GM12891 (cell line): ENCODE data around the gene OSCAR.

Source experiments
- DNase-seq: peaks from one replicate; pipeline ENCODE4 v3.0.0; 2011; ENCODE audit warnings: low spot score; ENCODE audit not compliant: insufficient read length
- FAIRE-seq: peaks from 2 replicates; lab custom pipeline; 2011; peaks lifted over from hg19 to GRCh38; lab: Jason Lieb, UNC
- PAX5 ChIP-seq: IDR thresholded peaks from 2 replicates; pipeline ENCODE4 v1.6.1; 2011; ENCODE audit warnings: low read length, moderate library complexity, mild to moderate bottlenecking; ENCODE audit not compliant: insufficient read depth, severe bottlenecking
- POLR2A ChIP-seq: IDR thresholded peaks from 2 replicates; pipeline ENCODE4 v1.6.1; 2011; ENCODE audit warnings: low read depth, low read length, control low read depth
- POLR2AphosphoS5 ChIP-seq: IDR thresholded peaks from 2 replicates; pipeline ENCODE4 v1.6.1; 2011; ENCODE audit warnings: low read depth, low read length, control low read depth
- POU2F2 ChIP-seq: IDR thresholded peaks from 2 replicates; pipeline ENCODE4 v1.6.1; 2011; ENCODE audit warnings: low read depth, mild to moderate bottlenecking, control low read depth, low read length, moderate library complexity
- SPI1 ChIP-seq: IDR thresholded peaks from 2 replicates; pipeline ENCODE4 v1.6.1; 2011; ENCODE audit warnings: low read depth, low read length, control low read depth
- TAF1 ChIP-seq: IDR thresholded peaks from 2 replicates; pipeline ENCODE4 v1.6.1; 2011; ENCODE audit warnings: low read depth, low read length, control low read depth

The OSCAR gene

GRCh38 chr19:54095136-54095858 lies 5.3 kb downstream of the OSCAR start:
- DNase-seq (no peak), FAIRE-seq (no peak)
- TF ChIP-seq PAX5 = no peak
- no peak for TF ChIP-seq POLR2AphosphoS5
- TF ChIP-seq POLR2A = no peak
- no peak for TF ChIP-seq SPI1
- no peak for TF ChIP-seq TAF1
- no peak for TF ChIP-seq POU2F2

GRCh38 chr19:54094426-54095000 lies 6.1 kb downstream of the OSCAR start:
- no peak for DNase-seq
- FAIRE-seq = no peak
- no peak for TF ChIP-seq POLR2AphosphoS5

GRCh38 chr19:54084410-54084809 lies 16.2 kb downstream of the OSCAR start:
- no peak for TF ChIP-seq PAX5
- no peak for TF ChIP-seq POLR2AphosphoS5
- no peak for TF ChIP-seq TAF1
- DNase-seq (no peak), FAIRE-seq (no peak)

GRCh38 chr19:54081032-54081431 lies 19.6 kb downstream of the OSCAR start, which contains the start of gene TARM1:
Gene TARM1, minus strand, starts transcription at chr19:54081365. Its CDS starts 25 bp downstream, at chr19:54081340.
- FAIRE-seq = no peak
- TF ChIP-seq POLR2A (no peak), POU2F2 (no peak), PAX5 (no peak), POLR2AphosphoS5 (no peak), TAF1 (no peak), SPI1 (no peak)
- no peak for DNase-seq

- FAIRE-seq (no peak), DNase-seq (no peak)
- no peak for TF ChIP-seq SPI1
- TF ChIP-seq POU2F2 = no peak
- no peak for TF ChIP-seq POLR2A
- no peak for TF ChIP-seq TAF1
- TF ChIP-seq PAX5 = no peak
- no peak for TF ChIP-seq POLR2AphosphoS5
These were observed 23.3 kb downstream of the OSCAR start for GRCh38 chr19:54077334-54077733.

- FAIRE-seq (no peak), DNase-seq (no peak)
- TF ChIP-seq PAX5 = no peak
- TF ChIP-seq POLR2A = no peak
- TF ChIP-seq POLR2AphosphoS5 = no peak
- no peak for TF ChIP-seq SPI1
- no peak for TF ChIP-seq POU2F2
- no peak for TF ChIP-seq TAF1
These were observed 25.8 kb downstream of the OSCAR start for GRCh38 chr19:54074851-54075250.

GRCh38 chr19:54073829-54074228 lies 26.8 kb downstream of the OSCAR start:
- no peak for TF ChIP-seq POU2F2
- no peak for TF ChIP-seq SPI1
- TF ChIP-seq POLR2A = no peak
- TF ChIP-seq PAX5 = no peak
- no peak for TF ChIP-seq POLR2AphosphoS5
- no peak for TF ChIP-seq TAF1
- no peak for DNase-seq
- no peak for FAIRE-seq

- no peak for DNase-seq
- no peak for FAIRE-seq
These were observed 31.1 kb downstream of the OSCAR start for GRCh38 chr19:54069470-54069869.

GRCh38 chr19:54063350-54064116 lies 37.1 kb downstream of the OSCAR start, which contains the start of gene VSTM1:
Gene VSTM1, minus strand, starts transcription at chr19:54063897. Its CDS starts 120 bp downstream, at chr19:54063777.
- no peak for TF ChIP-seq POU2F2
- TF ChIP-seq PAX5 = no peak
- TF ChIP-seq SPI1 = no peak
- FAIRE-seq (no peak), DNase-seq (no peak)

More at GRCh38 chr19:54069470-54069869, 31.1 kb downstream of the OSCAR start:
- no peak for TF ChIP-seq POLR2AphosphoS5
- TF ChIP-seq SPI1 = no peak
- TF ChIP-seq PAX5 = no peak
- TF ChIP-seq POLR2A = no peak
- TF ChIP-seq POU2F2 = no peak
- no peak for TF ChIP-seq TAF1
